GM12878 (cell line): ENCODE data around the gene SHROOM3. TPM values are rescaled to one million over a fixed set of nuclear protein-coding genes. Genes with fewer than 3 reads are reported as not detected.

Experiments
- ATAC-seq: fragments of 200-7000 bp; cut with Tn5 transposase; 3 replicates; pipeline ENCODE4 v1.9.1; 2020; ENCODE audit warnings: mild to moderate bottlenecking, moderate library complexity
- BruUV-seq: library from RNA; stranded (reverse); fragments of 400-500 nt; replicated peaks from 2 replicates; lab custom pipeline; 2021; lab: Mats Ljungman, UMichigan
- CTCF ChIA-PET: fragments of 300-600 bp; sonication (Branson Sonifier 250); formaldehyde crosslinking; extraction: SDS; loops from one replicate; lab custom pipeline; 2021; ENCODE audit warnings: inconsistent platforms; lab: Yijun Ruan, JAX
- POLR2A ChIA-PET: fragments of 350-600 bp; formaldehyde crosslinking; extraction: SDS; loops from one replicate; lab custom pipeline; 2021; ENCODE audit warnings: inconsistent platforms; lab: Charles Lee
- RAD21 ChIA-PET: fragments of 300-600 bp; sonication (Branson Sonifier 250); formaldehyde crosslinking; loops from one replicate; lab custom pipeline; 2023; ENCODE audit warnings: antibody characterized with exemption; ENCODE audit not compliant: unreplicated experiment; lab: Charles Lee
- SMC1A ChIA-PET: fragments of 300-600 bp; sonication (Branson Sonifier 250); formaldehyde crosslinking; loops from one replicate; lab custom pipeline; 2023; ENCODE audit not compliant: unreplicated experiment, uncharacterized antibody; lab: Charles Lee
- DNase-seq: peaks from one replicate; pipeline ENCODE4 v3.0.0-alpha.2; 2011; ENCODE audit warnings: low read depth, low spot score
- FAIRE-seq: peaks from 3 replicates; lab custom pipeline; 2011; peaks lifted over from hg19 to GRCh38; lab: Jason Lieb, UNC
- H2AFZ ChIP-seq: 2 replicates; pipeline ENCODE4 v1.6.0; 2011; ENCODE audit warnings: low read depth, low read length, control low read depth; ENCODE audit not compliant: control insufficient read depth
- H3K27ac ChIP-seq: 2 replicates; pipeline ENCODE4 v1.5.1; 2011; ENCODE audit warnings: control low read depth; ENCODE audit not compliant: control insufficient read depth, insufficient read depth
- H3K27me3 ChIP-seq, 2 experiments: replicated peaks in 1 of 2; 2 replicates each; pipeline versions ENCODE4 v1.6.0 to v1.6.1; 2011; ENCODE audit warnings: low read length in 1 of 2; ENCODE audit not compliant: control insufficient read depth in 2 of 2, insufficient read depth in 2 of 2
- H3K36me3 ChIP-seq, 2 experiments: 2 replicates each; pipeline ENCODE4 v1.5.1; 2011; ENCODE audit warnings: low read length in 1 of 2; ENCODE audit not compliant: control insufficient read depth in 2 of 2, insufficient read depth in 2 of 2
- H3K4me1 ChIP-seq: 2 replicates; pipeline ENCODE4 v1.6.1; 2011; ENCODE audit warnings: mild to moderate bottlenecking, low read length, moderate library complexity, mixed read lengths; ENCODE audit not compliant: control insufficient read depth, insufficient read depth
- H3K4me2 ChIP-seq: 2 replicates; pipeline ENCODE4 v1.6.0; 2011; ENCODE audit warnings: control low read depth; ENCODE audit not compliant: control insufficient read depth, insufficient read depth
- H3K4me3 ChIP-seq: fragments of 200-600 bp; sonication (generic); 2 replicates; pipeline ENCODE4 v1.5.1; 2016
- H3K79me2 ChIP-seq: 2 replicates; pipeline ENCODE4 v1.6.0; 2011; ENCODE audit warnings: low read length; ENCODE audit not compliant: control insufficient read depth, insufficient read depth
- H3K9ac ChIP-seq: 2 replicates; pipeline ENCODE4 v1.8.0; 2011; ENCODE audit warnings: low read length, control low read depth, mixed read lengths; ENCODE audit not compliant: control insufficient read depth, insufficient read depth
- H3K9me3 ChIP-seq: replicated peaks from 3 replicates; pipeline ENCODE4 v1.5.1; 2011; ENCODE audit warnings: mild to moderate bottlenecking, low read length; ENCODE audit not compliant: control insufficient read depth, insufficient read depth
- H4K20me1 ChIP-seq: 2 replicates; pipeline ENCODE4 v1.6.0; 2011; ENCODE audit not compliant: control insufficient read depth, insufficient read depth
- CBFB ChIP-seq: IDR thresholded peaks from 2 replicates; pipeline ENCODE4 v1.6.1; 2016; ENCODE audit warnings: antibody characterized with exemption, low read depth
- MYB ChIP-seq: fragments of 150-350 bp; IDR thresholded peaks from 2 replicates; pipeline ENCODE4 v1.6.1; 2014; ENCODE audit warnings: mild to moderate bottlenecking, low read depth, low read length, borderline replicate concordance
- NFXL1 ChIP-seq: fragments of 450-650 bp; IDR thresholded peaks from 2 replicates; pipeline ENCODE4 v1.6.1; 2017; ENCODE audit warnings: antibody characterized with exemption, mild to moderate bottlenecking, borderline replicate concordance
- NFYB ChIP-seq: IDR thresholded peaks from 2 replicates; pipeline ENCODE4 v1.6.1; 2011; ENCODE audit warnings: low read depth, mild to moderate bottlenecking, low read length, improper control_type of control experiment, moderate library complexity; ENCODE audit not compliant: insufficient read depth
- SIX5 ChIP-seq: IDR thresholded peaks from 2 replicates; pipeline ENCODE4 v1.6.1; 2011; ENCODE audit warnings: mild to moderate bottlenecking, low read depth, low read length, moderate library complexity; ENCODE audit not compliant: severe bottlenecking
- SMAD1 ChIP-seq: fragments of 450-650 bp; IDR thresholded peaks from 2 replicates; pipeline ENCODE4 v1.6.1; 2018; ENCODE audit warnings: mild to moderate bottlenecking, low read depth; ENCODE audit not compliant: partially characterized antibody
- SMC3 ChIP-seq: IDR thresholded peaks from 2 replicates; pipeline ENCODE4 v1.6.1; 2011; ENCODE audit warnings: low read length, improper control_type of control experiment, borderline replicate concordance
- WGBS: methylation state at CpG from one replicate; pipeline ENCODE4 v1.1.6; 2016; ENCODE audit warnings: low lambda C conversion rate; ENCODE audit not compliant: insufficient replicate concordance, insufficient coverage; ENCODE audit errors: missing lambda C conversion rate; 5-methylcytosine and 5-hydroxymethylcytosine counted together
- in situ Hi-C: fragments of 300-500 bp; cut with MboI; formaldehyde crosslinking; loops from 9 replicates; pipeline ENCODE4 v1.14.3; 2018; ENCODE audit warnings: mixed read lengths
- intact Hi-C: fragments of 100-400 bp; cut with micrococcal nuclease; formaldehyde crosslinking; loops from one replicate; pipeline ENCODE4 v1.14.2; 2022; ENCODE audit not compliant: unreplicated experiment
- polyA plus RNA-seq, 11 experiments: library from polyadenylated mRNA; depleted of rRNA in 4 of 11; unstranded in 6 of 11; stranded (reverse) in 5 of 11; fragments of >200 nt; fragmentation: Nextera tagmentation in 4 of 11; fragmentation: Illumina TruSeq in 1 of 11; extraction: Ambion mirVana in 4 of 11; extraction: Trizol in 1 of 11; gene quantifications; 1 replicate in 1 of 11; 2 replicates in 10 of 11; pipeline versions ENCODE4 v1.2.1 to v1.2.3, GENCODE V29; 2011 to 2016; ENCODE audit warnings: inconsistent platforms in 2 of 11, missing spikeins in 2 of 11, low read depth in 1 of 11
- total RNA-seq, 4 experiments: library from RNA; depleted of rRNA in 3 of 4; stranded (reverse); fragments of >200 nt in 3 of 4; fragmentation: Illumina TruSeq in 1 of 4; extraction: Trizol in 1 of 4; gene quantifications; 2 replicates each; pipeline versions ENCODE4 v1.2.1 to v1.2.3, GENCODE V29; 2013 to 2021
- TF ChIP-seq, protein P1 (sequence below): fragments of 450-650 bp; IDR thresholded peaks from 2 replicates; pipeline ENCODE4 v1.6.1; 2017; ENCODE audit warnings: mild to moderate bottlenecking
- TF ChIP-seq, protein P2 (sequence below): fragments of 150-350 bp; IDR thresholded peaks from 2 replicates; pipeline ENCODE4 v1.6.1; 2016; ENCODE audit warnings: low read depth, low read length
- TF ChIP-seq, protein P3 (sequence below): fragments of 450-650 bp; IDR thresholded peaks from 2 replicates; pipeline ENCODE4 v1.6.1; 2016; ENCODE audit warnings: mild to moderate bottlenecking

SHROOM3 gene
- total and polyA plus RNA-seq, 10 of the 15 experiments (the other 5 are each of a cell fraction or from before 2014, with no cell fraction given): under 0.01 to 0.29 (median 0.08) TPM; not detected in 1

DNA sequence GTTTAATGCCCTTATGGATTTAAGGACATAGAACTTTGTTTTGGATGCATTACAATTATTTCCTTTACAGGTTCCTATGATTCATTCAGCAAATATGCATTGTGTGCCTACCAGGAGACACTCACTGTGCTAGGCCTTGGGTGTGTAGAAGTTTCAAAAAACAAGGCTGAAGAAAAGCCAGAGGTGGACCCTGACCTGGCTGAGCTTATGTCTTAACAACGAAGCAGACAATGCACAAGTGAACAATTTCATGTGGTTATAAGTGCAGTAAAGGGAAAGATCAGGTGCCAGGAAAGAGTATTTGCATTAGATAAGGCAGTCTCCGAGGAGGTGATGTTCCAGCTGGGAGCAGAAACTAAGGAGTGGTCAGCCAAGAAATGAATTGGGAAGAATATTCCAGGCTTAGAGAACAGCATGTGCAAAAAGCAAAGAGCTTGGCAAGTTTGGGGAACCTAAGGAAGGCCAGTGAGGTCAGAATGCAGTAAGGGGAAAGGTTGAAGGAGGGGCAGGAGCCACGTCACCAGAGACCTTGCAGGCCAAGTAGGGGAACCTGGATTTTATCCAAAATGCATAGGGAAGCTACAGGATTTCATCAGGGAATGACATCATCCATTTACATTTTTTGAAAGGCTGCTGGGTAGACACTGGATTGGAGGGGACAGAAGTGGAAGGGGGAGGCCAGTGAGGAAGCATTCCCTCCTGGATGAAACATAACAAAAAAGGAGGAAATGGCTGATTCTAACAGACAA lies 269.3 kb downstream of the SHROOM3 start:
- Histone ChIP-seq H3K36me3 (no peaks in the 10 kb centered on the region), H3K4me2 (no peak overlapping the region), H3K27ac (no peak overlapping the region), H3K79me2 (no peaks in the 10 kb centered on the region), H2AFZ (no peak overlapping the region), H3K4me1 (no peaks in the 10 kb centered on the region), H3K27me3 (no peaks in the 10 kb centered on the region), H4K20me1 (no peaks in the 10 kb centered on the region), H3K9me3 (no peaks in the 10 kb centered on the region), H3K4me3 (no peak overlapping the region), H3K9ac (no peak overlapping the region)
- in situ Hi-C loops (no loop called here), intact Hi-C loops (no loop called here)
- 60% methylated on average over 3 of the region's 3 CpGs for WGBS
- BruUV-seq: no TSS peak
- no peak for FAIRE-seq
- POLR2A ChIA-PET: no interaction called here
- TF ChIP-seq CBFB (no peak), NFYB (no peak)
- TF ChIP-seq, protein P1, sequence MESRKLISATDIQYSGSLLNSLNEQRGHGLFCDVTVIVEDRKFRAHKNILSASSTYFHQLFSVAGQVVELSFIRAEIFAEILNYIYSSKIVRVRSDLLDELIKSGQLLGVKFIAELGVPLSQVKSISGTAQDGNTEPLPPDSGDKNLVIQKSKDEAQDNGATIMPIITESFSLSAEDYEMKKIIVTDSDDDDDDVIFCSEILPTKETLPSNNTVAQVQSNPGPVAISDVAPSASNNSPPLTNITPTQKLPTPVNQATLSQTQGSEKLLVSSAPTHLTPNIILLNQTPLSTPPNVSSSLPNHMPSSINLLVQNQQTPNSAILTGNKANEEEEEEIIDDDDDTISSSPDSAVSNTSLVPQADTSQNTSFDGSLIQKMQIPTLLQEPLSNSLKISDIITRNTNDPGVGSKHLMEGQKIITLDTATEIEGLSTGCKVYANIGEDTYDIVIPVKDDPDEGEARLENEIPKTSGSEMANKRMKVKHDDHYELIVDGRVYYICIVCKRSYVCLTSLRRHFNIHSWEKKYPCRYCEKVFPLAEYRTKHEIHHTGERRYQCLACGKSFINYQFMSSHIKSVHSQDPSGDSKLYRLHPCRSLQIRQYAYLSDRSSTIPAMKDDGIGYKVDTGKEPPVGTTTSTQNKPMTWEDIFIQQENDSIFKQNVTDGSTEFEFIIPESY: no peak
- no peak for ATAC-seq
- CTCF ChIA-PET: interaction anchor here (0.6 kb wide), 1 partner anchor 134 kb away, joined by 4 read pairs; no protein-coding TSS in a partner anchor
- SMC1A ChIA-PET: interaction anchor here (0.6 kb wide), 2 partner anchors 96 to 646 kb away, joined by 3 to 4 read pairs; no protein-coding TSS in a partner anchor
- RAD21 ChIA-PET: no interaction called here
- DNase-seq: no peak

DNA sequence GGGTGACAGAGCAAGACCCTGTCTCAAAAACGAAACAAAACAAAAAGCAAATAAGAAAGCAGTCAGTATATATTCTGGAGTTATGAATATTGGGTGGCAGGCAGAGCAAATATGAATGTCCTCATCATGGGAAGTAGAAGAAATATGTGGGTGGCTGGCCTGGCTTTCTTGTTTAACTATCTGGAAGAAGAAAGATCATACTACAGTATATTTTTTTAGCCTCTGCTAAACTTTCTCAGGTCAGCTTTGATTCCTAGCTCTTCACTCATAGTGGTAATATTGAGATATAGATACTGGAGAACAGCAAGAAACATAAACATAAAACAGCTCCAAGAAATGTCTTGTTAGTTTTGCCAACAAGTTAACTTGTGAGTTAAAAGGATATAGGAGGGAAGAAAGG lies 270.4 kb downstream of the SHROOM3 start:
- ChIA-PET SMC1A (no interaction called here), POLR2A (no interaction called here), CTCF (no interaction called here), RAD21 (no interaction called here)
- intact Hi-C loops (no loop called here), in situ Hi-C loops (no loop called here)
- Histone ChIP-seq H3K27ac (no peak overlapping the region), H3K9me3 (no peaks in the 10 kb centered on the region), H3K4me1 (no peaks in the 10 kb centered on the region), H3K36me3 (no peaks in the 10 kb centered on the region), H3K4me3 (no peak overlapping the region), H3K79me2 (no peaks in the 10 kb centered on the region), H3K9ac (no peak overlapping the region), H3K4me2 (no peak overlapping the region), H4K20me1 (no peaks in the 10 kb centered on the region), H2AFZ (no peak overlapping the region), H3K27me3 (no peaks in the 10 kb centered on the region)
- FAIRE-seq (no peak), ATAC-seq (no peak), DNase-seq (no peak)
- BruUV-seq: no TSS peak
- WGBS: 0% methylated on average over 1 of the region's 1 CpG
- TF ChIP-seq NFXL1 (no peak), SMC3 (no peak), MYB (no peak), SMAD1 (no peak), SIX5 (no peak)
- TF ChIP-seq, protein P2, sequence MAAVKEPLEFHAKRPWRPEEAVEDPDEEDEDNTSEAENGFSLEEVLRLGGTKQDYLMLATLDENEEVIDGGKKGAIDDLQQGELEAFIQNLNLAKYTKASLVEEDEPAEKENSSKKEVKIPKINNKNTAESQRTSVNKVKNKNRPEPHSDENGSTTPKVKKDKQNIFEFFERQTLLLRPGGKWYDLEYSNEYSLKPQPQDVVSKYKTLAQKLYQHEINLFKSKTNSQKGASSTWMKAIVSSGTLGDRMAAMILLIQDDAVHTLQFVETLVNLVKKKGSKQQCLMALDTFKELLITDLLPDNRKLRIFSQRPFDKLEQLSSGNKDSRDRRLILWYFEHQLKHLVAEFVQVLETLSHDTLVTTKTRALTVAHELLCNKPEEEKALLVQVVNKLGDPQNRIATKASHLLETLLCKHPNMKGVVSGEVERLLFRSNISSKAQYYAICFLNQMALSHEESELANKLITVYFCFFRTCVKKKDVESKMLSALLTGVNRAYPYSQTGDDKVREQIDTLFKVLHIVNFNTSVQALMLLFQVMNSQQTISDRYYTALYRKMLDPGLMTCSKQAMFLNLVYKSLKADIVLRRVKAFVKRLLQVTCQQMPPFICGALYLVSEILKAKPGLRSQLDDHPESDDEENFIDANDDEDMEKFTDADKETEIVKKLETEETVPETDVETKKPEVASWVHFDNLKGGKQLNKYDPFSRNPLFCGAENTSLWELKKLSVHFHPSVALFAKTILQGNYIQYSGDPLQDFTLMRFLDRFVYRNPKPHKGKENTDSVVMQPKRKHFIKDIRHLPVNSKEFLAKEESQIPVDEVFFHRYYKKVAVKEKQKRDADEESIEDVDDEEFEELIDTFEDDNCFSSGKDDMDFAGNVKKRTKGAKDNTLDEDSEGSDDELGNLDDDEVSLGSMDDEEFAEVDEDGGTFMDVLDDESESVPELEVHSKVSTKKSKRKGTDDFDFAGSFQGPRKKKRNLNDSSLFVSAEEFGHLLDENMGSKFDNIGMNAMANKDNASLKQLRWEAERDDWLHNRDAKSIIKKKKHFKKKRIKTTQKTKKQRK: no peak
- TF ChIP-seq, protein P3, sequence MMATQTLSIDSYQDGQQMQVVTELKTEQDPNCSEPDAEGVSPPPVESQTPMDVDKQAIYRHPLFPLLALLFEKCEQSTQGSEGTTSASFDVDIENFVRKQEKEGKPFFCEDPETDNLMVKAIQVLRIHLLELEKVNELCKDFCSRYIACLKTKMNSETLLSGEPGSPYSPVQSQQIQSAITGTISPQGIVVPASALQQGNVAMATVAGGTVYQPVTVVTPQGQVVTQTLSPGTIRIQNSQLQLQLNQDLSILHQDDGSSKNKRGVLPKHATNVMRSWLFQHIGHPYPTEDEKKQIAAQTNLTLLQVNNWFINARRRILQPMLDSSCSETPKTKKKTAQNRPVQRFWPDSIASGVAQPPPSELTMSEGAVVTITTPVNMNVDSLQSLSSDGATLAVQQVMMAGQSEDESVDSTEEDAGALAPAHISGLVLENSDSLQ: no peak
